GM21529 (cell line): Measurements from ENCODE around the gene MTM1.

ENCODE experiments used
- ATAC-seq: cut with Tn5 transposase; IDR thresholded peaks from one replicate; pipeline ENCODE4 v1.9.1; 2021; ENCODE audit not compliant: unreplicated experiment

Gene MTM1

DNA sequence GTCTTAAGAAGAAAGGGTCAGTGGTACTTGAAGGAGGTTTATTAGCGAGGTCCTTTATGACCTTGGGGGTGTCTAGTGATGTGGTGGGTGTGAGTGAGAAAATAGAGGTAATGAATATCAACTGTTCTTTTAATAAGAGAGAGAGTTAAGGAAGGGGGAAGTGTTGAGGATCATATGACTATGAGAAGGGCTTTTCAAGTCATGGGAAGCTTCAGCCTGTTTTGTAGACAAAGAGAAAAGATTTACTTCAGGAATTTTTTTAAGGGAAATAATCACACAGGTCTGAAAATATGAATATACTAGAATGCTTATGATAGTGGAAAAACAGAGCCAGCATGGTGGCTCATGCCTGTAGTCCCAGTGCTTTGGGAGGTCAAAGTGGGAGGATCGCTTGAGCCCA lies 83.5 kb downstream of the MTM1 start:
- ATAC-seq, result no peak

DNA sequence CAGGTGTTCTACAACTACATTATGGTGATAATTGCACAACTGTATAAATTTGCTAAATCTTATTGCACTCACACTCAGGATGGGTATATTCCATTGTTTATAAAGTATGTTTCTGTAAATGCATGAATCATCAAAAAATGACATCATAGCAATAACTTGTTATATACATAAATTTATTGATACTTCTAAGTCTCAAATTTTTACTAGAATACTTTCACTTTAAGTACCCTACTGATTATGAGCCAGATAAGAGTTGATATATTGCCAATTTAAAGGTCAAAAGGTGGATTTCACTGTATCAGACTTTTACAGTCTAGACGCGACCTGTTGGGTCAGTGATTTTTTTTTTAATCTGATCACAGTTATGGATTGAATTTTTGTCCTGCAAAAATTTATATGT lies 87.4 kb downstream of the MTM1 start:
- ATAC-seq, result no peak

DNA sequence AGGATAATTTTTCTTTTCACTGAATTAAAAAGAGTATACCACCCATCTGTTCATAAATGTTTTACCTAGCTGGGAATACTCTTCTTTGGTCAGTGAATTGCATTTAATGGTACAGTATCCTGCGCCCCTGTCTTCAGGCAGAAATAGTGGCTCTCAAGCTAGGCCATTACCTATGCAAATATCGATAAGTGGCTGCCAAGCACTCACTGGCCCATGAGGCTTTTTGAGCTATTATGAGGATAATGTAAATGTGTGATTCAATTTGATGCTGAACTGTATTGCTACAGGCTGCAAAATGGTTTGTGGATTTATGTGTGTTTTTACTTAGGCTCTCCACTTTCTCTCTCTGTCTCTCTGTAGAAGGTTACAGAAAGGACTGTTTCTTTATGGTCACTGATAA lies 94.7 kb downstream of the MTM1 start:
- no peak for ATAC-seq

DNA sequence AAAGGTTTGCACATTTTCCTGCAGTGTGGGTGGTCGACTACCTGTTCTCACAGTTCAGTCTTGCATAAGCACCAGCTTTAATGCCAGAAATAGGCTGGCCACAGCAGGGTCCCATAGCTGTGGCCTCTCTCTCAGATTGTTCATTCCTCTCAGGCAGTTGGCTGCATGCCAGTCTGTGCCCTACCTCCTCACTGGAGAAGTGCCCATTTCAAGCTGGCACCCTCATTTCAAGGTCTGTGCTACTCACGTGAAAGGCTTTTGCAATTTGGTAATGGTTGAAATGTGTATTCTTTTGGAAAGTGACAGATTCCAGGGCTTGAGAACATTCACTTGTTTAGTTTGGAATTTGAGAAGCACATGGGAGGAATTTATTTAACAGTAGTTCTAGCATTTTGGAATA lies 95.9 kb downstream of the MTM1 start:
- ATAC-seq, result no peak

DNA sequence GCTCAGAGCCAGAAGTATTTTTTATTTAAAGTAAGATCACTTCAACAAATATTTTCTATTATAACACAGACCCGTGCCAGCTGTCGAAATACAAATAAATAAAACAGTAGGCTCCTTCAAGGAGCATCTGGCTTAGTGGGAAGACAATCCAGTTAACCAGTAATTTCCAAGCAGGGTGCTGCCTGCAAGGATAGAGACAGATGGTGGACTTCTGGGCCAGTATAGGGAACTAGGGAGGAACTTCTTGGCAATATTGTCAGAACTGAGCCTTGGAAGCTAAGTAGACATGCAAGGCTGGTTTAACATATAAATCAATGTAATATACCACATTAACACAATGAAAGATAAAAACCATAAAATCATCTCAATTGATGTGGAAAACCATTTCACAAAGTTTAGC lies 107.8 kb downstream of the MTM1 start:
- ATAC-seq, result no peak

DNA sequence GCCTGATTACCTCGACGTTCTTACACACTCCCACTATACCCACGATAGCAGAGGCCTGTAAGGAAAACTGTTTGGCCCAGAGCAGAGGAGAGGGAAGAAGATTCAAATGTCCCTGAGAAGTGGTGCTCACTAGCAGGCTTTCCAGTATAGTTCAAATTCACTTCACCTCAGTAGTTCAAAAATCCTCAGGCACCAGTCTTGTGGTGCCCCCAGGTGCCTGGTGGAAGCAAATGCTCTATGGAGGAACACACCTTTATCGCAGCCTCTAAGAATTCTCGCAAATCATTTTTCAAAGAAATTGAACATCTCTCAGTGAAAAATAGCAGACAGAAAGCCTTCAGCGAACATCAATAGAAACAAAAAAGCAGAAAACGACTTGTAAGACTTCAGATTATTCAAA lies 112.6 kb downstream of the MTM1 start:
- no peak for ATAC-seq

DNA sequence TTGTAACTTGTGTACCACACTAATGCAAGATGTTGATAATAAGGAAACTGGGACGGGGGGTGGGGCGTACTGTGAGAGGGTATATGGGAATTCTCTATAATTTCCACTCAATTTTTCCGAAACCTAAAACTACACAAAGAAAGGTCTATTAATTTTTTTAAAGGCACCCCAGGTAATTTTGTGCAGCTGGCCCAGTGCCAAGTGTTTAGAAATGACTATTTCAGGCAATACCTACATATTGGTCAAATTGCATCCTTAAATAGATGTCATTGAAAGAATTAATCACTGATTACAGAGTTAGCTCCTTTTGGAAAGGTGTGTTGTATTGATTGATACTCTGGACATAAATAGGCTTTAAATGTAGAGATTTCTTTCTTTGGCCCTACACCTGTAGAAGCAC lies 114.7 kb downstream of the MTM1 start:
- no peak for ATAC-seq

DNA sequence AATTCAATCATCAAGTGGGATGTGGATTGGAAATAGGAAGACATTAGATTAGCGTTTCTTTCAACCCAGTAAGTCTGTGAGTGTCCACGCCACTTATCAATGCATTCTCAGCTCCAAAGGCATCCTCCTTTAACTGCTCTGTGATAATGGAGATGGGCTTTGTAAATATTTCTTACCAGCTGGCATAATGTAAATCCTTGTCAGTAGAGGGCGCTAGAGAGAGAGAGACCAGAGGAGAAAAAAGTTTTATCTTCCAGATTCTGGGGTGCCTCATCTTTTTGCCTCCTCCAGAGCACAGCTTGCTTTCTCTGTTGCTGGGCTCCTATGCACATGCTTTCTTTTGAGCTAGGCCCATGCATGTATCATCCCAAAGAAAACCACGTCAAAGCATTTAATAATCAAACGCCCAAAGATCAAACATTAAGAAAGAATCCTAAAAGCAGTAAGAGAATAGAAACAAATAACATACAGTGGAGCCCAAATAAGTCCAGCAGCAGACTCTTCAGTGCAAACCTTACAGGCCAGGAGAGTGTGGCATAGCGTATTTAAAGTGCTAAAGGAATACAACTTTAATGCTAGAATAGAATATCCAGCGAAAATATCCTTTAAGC lies 115.2 kb downstream of the MTM1 start:
- peak; percentile 59 for ATAC-seq

DNA sequence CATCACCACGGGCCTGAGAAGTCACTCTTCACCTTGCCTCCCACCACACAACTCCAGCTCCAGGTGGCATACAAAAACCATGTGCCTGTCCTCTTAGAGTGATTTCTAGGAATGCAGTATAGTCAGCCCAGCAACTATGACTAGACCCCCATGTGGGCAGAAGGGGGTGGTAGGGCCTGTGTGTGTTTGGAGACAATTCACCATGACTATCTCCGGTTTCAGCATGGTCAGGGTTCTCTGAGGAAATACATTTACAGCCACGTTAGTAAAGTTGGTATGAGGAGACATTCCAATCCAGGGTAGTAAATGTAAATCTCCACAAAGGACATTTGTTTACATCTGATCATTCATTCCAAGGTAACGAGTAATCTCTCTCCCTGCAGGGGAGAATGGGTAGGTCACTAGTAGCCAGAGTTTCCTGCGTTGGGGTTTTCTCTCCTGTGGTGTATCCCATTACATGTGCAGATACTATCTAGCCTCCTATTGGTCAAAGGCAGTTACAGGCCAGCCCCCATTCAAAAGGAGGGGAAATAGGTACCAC lies 120.6 kb downstream of the MTM1 start:
- no peak for ATAC-seq

DNA sequence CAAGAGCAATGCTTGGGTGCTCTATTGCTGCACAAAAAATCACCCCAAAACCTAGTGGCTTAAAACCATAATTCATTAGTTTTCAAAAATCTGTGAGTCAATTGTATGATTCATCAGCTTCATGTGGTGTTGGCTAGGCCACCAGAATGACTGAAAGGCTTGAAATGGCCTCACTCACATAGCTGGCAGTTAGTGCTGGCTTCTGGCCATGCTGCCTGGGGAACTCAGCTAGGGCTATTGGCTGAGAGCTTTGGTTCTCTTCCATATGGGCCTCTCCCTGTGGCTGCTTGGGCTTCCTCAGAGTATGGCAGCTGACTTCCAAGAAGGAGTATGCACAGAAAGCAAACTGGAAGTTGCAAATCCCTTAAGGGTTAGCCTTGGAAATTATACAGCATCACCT lies 121.7 kb downstream of the MTM1 start:
- no peak for ATAC-seq

DNA sequence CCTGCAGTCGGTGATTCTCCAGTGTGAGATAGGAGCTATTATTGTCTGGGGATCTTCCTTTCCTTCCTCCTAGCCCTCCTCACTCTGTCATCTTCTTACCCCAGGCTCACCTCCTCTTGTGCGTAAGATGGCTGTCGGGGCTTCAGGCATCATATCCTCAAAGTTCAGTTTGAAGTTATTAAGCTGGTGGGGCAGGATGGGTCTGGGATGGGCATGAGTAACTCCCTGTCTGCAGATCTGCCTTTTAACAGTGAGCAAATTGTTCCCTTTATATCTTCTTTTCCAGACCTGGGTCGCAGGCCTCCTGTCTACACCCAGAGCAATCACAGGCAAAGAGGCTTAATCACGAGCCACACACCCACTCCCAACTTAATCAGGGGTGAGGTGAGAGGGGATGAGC lies 123.9 kb downstream of the MTM1 start:
- no peak for ATAC-seq

DNA sequence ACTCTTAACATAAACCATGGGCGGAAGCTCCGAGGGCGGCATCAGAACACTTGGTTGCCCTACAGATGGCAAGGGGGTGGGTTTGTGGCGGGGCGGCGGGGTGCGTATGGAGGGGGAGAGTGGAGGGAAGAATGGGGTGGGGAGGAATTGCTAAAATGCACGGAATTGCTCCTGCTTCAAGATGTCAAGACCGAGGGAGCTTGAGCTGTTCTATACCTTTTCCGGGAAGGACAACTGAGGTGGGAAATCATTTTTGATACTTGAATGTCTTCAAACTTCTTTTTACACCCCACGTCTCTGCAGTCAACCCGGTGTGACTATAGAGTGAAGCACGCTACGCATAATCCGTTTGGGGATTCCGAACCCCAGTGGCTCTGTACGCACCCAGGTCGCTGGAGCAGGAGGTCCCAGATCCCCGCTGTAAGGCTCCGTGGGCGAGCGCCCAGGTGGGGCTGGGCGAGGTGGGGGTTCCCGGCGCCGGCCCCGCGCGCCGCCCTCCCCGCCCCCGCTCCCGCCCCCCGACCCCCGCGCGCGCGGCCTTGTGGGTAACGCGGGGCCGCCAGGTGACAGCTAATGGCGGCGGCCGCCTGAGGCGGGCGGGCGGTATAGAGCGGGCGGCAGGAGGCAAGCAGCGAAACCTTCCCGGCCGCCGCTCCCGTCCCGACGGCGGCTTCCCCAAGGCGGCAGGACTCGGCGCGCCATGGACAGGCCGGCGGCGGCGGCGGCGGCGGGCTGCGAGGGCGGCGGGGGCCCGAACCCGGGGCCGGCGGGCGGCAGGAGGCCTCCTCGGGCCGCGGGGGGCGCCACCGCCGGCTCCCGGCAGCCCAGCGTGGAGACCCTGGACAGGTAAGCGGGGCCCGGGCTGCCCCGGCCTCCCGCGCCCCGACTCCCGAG lies 124.7 kb downstream of the MTM1 start, which contains the start of gene MTMR1:
Gene MTMR1, plus strand, starts transcription at position 566 of the 894 bp plus-strand sequence. Its CDS starts 135 bp downstream, at position 701.
- peak; percentile 46 for ATAC-seq

DNA sequence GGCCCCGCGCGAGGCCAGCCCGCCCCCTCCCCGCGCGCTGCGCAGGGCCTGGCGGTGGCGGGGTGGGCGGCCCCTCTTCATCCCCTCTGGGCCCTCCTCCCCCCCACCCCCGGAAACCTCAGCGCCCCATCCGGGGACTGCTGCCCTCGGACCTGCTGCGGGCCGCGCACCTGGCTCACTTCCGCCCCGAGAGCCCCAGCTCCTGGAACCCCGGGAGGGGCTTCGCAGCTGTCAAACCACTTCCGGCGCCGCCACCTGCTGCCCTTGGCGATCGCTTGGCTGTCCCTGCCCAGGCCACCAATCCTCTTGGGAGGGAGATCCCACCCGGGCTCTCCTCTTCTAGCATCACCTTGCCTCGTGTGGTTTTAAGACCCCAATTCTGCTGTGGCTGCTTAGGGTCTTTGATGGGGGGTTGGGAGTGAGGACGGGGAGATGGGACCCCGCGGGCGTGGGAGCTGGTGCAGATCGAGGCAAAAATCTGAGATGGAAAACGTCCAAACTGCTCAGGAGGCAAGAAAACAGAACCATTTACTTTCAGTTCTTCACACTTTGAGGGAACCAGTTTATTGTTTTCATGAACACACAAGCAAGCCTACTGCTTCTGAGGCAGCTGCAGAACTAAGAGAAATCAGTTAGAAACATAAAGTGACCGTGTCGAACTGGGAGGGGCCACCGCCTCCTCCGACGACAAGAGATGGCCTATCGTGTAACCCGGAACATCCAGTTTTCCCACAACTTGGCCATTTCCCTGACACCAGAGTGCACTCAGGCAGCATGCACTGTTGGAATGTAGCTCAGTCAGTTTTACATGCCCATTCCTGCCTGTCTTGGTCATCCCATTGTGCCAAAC lies 125.5 kb downstream of the MTM1 start:
- ATAC-seq, result peak; percentile 68

DNA sequence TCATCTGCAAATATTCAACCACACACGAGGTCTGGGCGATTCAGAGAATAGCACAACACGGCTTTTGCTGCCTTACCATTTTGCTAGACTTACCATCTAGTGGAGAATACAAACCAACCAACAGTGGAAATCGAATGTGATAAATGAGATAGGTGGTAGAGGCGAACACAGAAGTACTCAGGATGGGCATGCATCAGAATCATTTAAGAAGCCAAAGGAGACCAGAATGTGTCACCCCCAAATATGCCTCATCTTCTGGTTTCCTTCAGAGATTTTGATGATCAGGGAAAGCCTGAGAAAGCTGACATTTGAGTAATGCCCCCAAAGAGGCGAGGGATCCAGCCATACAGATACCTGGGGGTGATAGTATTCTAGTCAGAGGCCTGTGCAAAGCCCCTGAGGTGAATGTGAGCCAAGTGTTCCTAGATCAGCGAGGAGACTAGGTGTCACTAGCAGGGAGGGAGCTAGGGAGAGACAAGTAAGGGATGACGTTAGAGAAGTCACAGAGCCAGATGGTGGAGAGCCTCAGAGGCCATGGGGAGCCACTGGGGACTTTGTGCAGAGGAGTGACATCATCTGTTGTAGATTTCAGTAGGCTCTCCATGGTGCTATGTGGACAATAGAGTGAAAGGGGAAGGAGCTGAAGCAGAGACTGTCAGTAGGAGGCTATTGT lies 126.5 kb downstream of the MTM1 start:
- ATAC-seq, result peak; percentile 26

DNA sequence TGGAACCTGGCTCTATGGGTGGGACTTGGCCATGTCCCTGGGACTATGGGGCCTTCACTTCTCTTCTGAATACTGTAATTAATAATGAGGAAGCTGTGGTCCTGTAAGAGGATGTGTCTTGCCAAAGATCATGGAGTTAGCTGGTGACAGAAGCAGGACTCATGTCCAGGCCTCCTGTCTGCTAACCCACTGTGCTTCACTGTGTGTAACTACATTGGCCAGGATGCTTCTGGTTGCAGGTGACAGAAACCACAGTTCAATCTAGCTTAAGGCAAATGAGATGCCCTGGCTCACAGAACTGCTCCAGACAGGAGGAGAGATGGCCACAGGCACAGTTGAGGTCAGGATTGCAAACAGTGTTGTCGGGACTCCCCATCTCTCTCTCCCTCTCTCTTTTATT lies 127.9 kb downstream of the MTM1 start:
- no peak for ATAC-seq

DNA sequence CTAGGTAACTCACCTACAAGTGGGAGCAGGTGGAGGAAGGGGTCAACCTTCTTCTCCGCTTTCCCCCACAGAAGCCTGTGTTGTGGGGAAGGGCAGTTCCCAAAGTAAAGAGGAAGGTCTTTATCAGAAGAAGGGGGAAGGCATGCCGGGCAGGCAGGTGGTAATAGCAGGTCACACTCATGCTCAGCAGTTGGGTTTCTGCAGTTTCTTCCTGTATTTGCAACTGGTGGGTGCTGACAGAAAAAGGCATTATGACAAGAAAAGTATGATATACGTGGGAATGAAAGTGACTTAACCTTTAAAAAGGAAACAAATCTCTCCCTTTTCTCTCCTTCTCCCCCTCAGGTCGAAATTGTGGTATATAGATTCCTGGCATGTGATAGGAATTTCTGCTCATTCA lies 128.4 kb downstream of the MTM1 start:
- ATAC-seq, result no peak

DNA sequence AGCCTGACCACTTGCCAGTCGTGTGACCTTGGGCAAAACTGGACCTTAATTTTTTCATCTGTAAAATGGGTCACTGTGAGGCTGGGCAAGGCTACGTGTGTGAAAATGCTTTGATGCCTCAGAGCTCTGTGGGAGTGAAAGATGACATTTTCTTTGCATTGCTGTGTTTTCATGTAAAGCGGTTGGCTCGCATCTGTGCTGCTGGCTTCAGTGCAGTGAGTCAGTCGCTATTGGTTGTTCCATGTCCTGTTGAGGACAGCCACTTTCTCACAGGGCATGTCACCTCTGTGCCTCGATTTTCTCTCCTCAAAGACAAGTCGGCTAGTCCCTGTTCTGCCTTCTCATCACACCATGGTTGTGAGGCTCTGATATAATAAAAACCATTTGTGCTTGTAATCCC lies 129.2 kb downstream of the MTM1 start:
- no peak for ATAC-seq

DNA sequence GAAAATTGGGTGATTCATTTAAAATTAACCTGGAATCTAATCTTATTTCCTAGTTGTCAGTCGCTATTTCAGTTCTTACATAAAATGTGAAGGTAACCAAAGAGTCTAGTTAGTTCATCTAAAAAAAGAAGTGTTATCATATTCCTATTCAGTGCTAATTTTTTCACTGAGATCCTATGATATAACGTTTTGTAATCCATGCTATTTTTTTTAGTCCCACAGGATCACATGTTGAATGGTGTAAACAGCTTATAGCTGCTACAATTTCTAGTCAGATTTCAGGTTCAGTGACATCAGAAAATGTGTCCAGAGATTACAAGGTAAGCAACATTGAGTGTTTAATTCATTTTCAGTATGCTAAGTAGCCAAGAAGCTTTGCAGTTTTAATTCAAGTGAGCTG lies 130.6 kb downstream of the MTM1 start:
- no peak for ATAC-seq

DNA sequence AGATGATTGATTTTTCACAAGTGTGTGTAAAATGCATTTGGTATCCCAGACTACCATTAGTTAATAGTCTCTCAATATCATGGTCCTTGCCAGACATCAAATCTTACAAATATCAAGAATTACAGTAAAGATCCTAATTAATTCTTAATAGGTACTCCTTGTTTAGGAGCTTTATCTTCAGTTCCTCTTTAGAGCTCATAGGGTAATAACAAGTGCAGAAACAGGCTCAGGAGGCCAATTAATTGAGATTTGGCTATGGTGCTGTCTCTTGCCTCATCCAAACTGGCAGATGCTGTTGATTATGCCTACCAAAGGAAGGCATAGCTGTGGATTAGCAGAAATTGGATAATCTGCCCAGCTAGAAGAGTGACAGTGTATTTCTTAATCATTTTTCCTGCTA lies 131.7 kb downstream of the MTM1 start:
- no peak for ATAC-seq

DNA sequence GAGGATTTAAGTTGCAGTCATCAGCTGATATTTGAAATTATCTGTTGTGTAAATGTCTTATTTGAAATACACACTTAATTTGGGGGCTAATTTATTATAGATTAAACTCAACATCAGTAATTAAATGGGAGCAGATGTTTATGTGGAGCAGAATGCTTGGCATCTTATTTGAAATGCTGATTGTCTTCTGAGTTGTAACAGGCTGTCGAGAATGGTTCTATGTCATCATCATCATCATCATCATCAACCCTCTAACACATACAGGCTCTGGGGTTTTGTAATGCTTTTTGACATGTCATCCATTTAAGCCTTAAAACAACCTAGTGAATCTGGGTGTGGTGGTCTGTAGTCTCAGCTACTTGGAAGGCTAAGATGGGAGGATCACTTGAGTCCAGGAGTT lies 133.0 kb downstream of the MTM1 start:
- no peak for ATAC-seq
